Right lobe of liver (tissue), 6 donors: ENCODE data around the gene ICOS. TPM values are rescaled to one million over a fixed set of nuclear protein-coding genes. Genes with fewer than 3 reads are reported as not detected.

Experiments used
- ATAC-seq, 4 donors: fragments of 200-7000 bp; cut with Tn5 transposase; one replicate each; pipeline ENCODE4 v1.9.1; 2020; ENCODE audit warnings: mild to moderate bottlenecking in 4 of 4, moderate library complexity in 4 of 4
- DNase-seq, 3 donors: peaks; one replicate each; pipeline ENCODE4 v3.0.0-alpha.2; 2020
- H3K27ac ChIP-seq, 3 donors: fragments of 200-600 bp; one replicate each; pipeline ENCODE4 v1.8.0; 2022
- H3K27me3 ChIP-seq, 2 donors: fragments of 200-600 bp; one replicate each; pipeline ENCODE4 v1.8.0; 2022
- H3K36me3 ChIP-seq, 4 donors: fragments of 200-600 bp; sonication (generic) in 1 of 4; one replicate each; pipeline versions ENCODE4 v1.5.1 to v1.8.0; 2017 to 2022; ENCODE audit warnings: control low read depth in 1 of 4
- H3K4me1 ChIP-seq, 4 donors: fragments of 200-600 bp; sonication (generic) in 1 of 4; one replicate each; pipeline versions ENCODE4 v1.5.1 to v1.8.0; 2017 to 2022; ENCODE audit warnings: control low read depth in 1 of 4
- H3K4me3 ChIP-seq, 3 donors: fragments of 200-600 bp; one replicate each; pipeline ENCODE4 v1.8.0; 2022
- H3K9me3 ChIP-seq, 4 donors: fragments of 200-600 bp; sonication (generic) in 1 of 4; one replicate each; pipeline versions ENCODE4 v1.5.1 to v1.8.0; 2017 to 2022; ENCODE audit warnings: control low read depth in 1 of 4
- POLR2A ChIP-seq: fragments of 450-650 bp; IDR thresholded peaks from one replicate; pipeline ENCODE4 v1.6.1; 2017; ENCODE audit warnings: antibody characterized with exemption, mild to moderate bottlenecking
- WGBS: methylation state at CpG from one replicate; pipeline ENCODE4 v1.1.6; 2018; ENCODE audit warnings: low coverage, low lambda C conversion rate; ENCODE audit not compliant: insufficient coverage; ENCODE audit errors: missing lambda C conversion rate; 5-methylcytosine and 5-hydroxymethylcytosine counted together
- intact Hi-C, 2 donors: fragments of 100-400 bp; cut with DNase I; formaldehyde crosslinking; loops; one replicate each; pipeline versions ENCODE4 v1.11.2 to v1.14.1; 2022
- total RNA-seq, 6 experiments: library from RNA; depleted of rRNA in 2 of 6; stranded (reverse); fragments of >200 nt in 2 of 6; fragmentation: NEBNext Ultra II Directional in 3 of 6; extraction: Animal tissue kit (Norgen Biotek cat#: 25700) in 3 of 6; gene quantifications; one replicate each; pipeline versions ENCODE4 v1.1.0 to v1.2.4, GENCODE V29; 2016 to 2023
- TF ChIP-seq, protein P1 (sequence below), 4 donors: fragments of 200-600 bp in 3 of 4; fragments of 450-650 bp in 1 of 4; IDR thresholded peaks; one replicate each; pipeline versions ENCODE4 v1.5.1 to v1.8.0; 2016 to 2022; ENCODE audit warnings: antibody characterized with exemption in 4 of 4, mild to moderate bottlenecking in 2 of 4
- donor health status: DM: no; HTN: yes; CAD: no.
- donor health status: DM: no; HTN: no; CAD: no.
- donor health status: DM: no; HTN: no; CAD: no.
- donor health status: DM: no; HTN: yes; CAD: no.
- donor health status: DM: no; HTN: yes; CAD: no.

The ICOS gene
- total RNA-seq, 6 experiments from 2014 or later = 0.31 TPM; not detected in 4

DNA sequence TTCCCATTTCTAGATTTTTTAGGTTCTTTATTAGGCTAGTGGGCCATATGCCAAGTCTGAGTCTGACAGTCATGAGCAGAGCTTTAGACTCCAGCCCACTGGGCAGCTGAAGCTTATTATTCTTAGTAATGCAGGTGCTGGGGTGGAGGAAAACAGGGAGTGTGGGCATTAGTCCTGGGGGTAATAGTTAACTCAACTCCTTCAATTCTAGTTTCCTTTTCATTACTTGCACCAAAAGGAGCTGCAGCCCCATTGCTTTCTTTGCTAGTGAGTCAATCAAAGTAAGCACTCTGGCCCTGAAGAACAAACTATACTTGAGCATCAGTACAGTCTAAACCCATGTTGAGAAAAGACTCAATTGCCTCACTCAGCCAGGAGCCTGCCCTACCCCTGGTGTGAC, 35.5 kb downstream of the ICOS start:
- intact Hi-C loops = no loop called here
- Histone ChIP-seq H3K27me3 (no peaks in the 10 kb centered on the region), H3K36me3 (no peaks in the 10 kb centered on the region), H3K9me3 (no peaks in the 10 kb centered on the region), H3K27ac (no peak overlapping the region), H3K4me1 (no peaks in the 10 kb centered on the region), H3K4me3 (no peak overlapping the region)
- ATAC-seq (no peak), DNase-seq (no peak)
- TF ChIP-seq, protein P1, sequence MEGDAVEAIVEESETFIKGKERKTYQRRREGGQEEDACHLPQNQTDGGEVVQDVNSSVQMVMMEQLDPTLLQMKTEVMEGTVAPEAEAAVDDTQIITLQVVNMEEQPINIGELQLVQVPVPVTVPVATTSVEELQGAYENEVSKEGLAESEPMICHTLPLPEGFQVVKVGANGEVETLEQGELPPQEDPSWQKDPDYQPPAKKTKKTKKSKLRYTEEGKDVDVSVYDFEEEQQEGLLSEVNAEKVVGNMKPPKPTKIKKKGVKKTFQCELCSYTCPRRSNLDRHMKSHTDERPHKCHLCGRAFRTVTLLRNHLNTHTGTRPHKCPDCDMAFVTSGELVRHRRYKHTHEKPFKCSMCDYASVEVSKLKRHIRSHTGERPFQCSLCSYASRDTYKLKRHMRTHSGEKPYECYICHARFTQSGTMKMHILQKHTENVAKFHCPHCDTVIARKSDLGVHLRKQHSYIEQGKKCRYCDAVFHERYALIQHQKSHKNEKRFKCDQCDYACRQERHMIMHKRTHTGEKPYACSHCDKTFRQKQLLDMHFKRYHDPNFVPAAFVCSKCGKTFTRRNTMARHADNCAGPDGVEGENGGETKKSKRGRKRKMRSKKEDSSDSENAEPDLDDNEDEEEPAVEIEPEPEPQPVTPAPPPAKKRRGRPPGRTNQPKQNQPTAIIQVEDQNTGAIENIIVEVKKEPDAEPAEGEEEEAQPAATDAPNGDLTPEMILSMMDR (IDR thresholded peaks at IDR 0.05) = no peak
- TF ChIP-seq POLR2A = no peak

DNA sequence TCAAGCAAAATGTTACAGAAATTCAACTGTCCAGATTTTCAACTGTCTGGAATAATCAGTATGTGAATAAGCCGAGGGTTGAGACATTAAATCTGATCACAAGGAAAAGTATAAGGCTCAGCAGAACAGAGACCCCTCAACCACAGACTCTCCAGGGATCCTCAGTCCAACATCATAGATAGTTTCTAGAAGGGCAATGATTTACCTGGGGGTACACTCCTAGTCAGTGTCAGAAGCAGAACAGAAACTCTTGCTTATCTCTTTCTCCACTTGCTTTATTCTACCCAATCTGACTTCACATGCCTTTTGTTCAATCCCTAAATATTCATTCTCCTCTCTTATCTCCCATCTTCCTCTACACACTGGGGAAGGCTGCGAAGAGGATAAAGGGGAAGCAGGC, 36.4 kb downstream of the ICOS start:
- TF ChIP-seq, protein P1 (IDR thresholded peaks at IDR 0.05) = no peak
- no peak for TF ChIP-seq POLR2A
- WGBS = 43% methylated on average over 2 of the region's 2 CpGs
- ATAC-seq (no peak), DNase-seq (no peak)
- Histone ChIP-seq H3K4me3 (no peak overlapping the region), H3K27ac (no peak overlapping the region), H3K36me3 (no peaks in the 10 kb centered on the region), H3K27me3 (no peaks in the 10 kb centered on the region), H3K4me1 (no peaks in the 10 kb centered on the region), H3K9me3 (no peaks in the 10 kb centered on the region)
- intact Hi-C loops = no loop called here

DNA sequence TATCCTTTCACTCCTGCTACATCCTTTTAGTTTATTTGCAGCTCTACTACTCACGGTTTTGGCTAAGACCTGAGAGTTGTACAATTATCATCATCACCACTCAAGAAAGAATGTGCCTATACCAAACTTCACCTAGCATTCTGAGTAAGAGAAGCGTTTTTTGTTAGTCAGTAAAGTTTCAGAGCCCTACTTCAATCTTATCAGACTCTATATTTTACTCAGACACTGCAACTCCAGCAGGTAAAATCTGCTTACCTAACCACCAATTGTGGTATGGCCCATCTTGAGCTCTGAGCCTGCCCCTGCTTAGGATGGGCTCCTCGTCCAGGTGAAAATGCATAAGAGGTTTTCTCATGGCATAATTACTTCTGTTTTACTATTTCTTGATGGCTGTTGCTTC, 37.1 kb downstream of the ICOS start:
- H3K4me1 ChIP-seq = no peaks in the 10 kb centered on the region
- ATAC-seq (no peak), DNase-seq (no peak)
- intact Hi-C loops = no loop called here
- H3K27ac ChIP-seq = no peak overlapping the region
- 53% methylated on average over 3 of the region's 3 CpGs for WGBS
- no peaks in the 10 kb centered on the region for H3K27me3 ChIP-seq
- H3K4me3 ChIP-seq = no peak overlapping the region
- H3K9me3 ChIP-seq = no peaks in the 10 kb centered on the region
- no peaks in the 10 kb centered on the region for H3K36me3 ChIP-seq
- TF ChIP-seq, protein P1 (IDR thresholded peaks at IDR 0.05) = no peak
- no peak for TF ChIP-seq POLR2A

DNA sequence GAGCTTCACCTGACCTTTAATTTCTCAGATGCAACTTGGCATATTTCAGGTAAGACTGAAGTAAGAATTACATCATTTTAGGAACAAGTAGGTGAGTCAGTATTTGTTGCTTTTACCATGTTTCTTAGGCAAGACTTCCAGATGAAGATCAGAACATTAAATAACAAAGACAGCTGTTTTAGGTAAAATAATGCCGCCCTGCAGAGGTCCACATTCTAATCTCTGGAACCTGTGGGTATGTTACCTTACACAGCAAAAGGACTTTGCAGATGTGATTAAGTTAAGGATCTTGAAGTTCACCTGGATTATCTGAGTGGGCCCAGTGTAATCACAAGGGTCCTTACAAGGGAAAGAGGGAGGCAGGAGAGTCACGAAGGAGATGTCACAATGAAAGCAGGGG, 39.3 kb downstream of the ICOS start:
- Histone ChIP-seq H3K9me3 (no peaks in the 10 kb centered on the region), H3K4me3 (no peak overlapping the region), H3K27me3 (no peaks in the 10 kb centered on the region), H3K4me1 (no peaks in the 10 kb centered on the region), H3K27ac (no peak overlapping the region), H3K36me3 (no peaks in the 10 kb centered on the region)
- intact Hi-C loops = no loop called here
- TF ChIP-seq, protein P1 (IDR thresholded peaks at IDR 0.05) = no peak
- TF ChIP-seq POLR2A = no peak
- ATAC-seq = no peak
- 43% methylated on average over 2 of the region's 2 CpGs for WGBS
- DNase-seq = no peak

DNA sequence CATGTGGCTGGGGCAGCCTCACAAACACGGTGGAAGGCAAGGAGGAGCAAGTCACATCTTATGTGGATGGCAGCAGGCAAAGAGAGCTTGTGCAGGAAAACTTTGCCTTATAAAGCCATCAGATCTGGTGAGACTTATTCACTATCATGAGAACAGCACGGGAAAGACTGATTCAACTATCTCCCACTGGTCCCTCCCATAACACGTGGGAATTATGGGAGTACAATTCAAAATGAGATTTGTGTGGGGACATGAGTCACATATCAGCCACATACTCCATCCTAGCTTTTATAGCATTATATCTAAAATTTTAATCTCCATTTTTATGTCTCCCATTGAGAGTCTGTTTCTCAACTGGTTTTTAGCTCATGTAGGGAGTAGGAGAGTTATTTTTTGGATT, 45.7 kb downstream of the ICOS start:
- WGBS = 48% methylated on average over 3 of the region's 3 CpGs
- DNase-seq (no peak), ATAC-seq (no peak)
- TF ChIP-seq, protein P1 (IDR thresholded peaks at IDR 0.05) = no peak
- no peak for TF ChIP-seq POLR2A
- Histone ChIP-seq H3K36me3 (no peaks in the 10 kb centered on the region), H3K4me3 (no peak overlapping the region), H3K27me3 (no peaks in the 10 kb centered on the region), H3K27ac (no peak overlapping the region), H3K4me1 (no peaks in the 10 kb centered on the region), H3K9me3 (no peaks in the 10 kb centered on the region)
- intact Hi-C loops = no loop called here
